SHP77 treated with DMSO at 0.1 percent for 48 hours (cell line): ENCODE results near the gene ADRA2B.

Experiments used
- DNase-seq: peaks from one replicate; lab custom pipeline; 2025; lab: John Stamatoyannopoulos, UW

Gene ADRA2B

DNA sequence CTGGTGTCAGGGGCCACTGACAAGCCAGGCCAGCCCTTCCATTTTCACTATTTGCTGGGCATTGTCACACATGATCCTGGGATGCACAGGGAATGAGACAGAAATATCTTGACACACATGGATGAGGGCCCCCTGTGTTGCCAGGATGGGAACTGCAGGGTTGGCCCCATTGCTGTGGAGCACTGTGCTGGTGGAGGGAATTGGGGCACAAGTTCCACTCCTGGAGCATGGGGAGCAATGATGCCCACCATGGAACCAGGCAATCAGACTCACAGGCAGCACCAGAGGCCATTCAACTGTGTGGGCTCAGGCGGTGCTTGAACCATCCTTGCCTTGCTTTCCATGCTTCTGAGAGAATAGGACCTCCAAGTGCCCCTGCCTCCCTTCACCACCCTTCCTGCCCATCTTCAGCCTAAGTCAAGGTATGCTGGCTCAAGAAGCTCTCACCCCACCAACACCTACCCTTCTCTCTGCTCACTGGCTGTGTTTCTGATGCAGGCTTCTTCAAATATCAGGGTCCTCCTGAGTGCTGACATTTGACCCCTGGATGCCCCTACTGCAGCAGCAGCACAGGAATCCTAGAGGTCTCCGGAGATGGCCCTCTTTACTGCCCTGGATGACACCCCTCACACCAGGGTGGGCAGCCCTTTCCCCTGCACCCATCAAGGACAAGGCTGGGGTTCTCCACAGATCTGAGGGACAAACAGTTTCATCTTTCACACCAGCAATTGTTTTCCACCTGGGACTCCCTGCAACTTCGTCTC lies 11.0 kb downstream of the ADRA2B start:
- no peak for DNase-seq

DNA sequence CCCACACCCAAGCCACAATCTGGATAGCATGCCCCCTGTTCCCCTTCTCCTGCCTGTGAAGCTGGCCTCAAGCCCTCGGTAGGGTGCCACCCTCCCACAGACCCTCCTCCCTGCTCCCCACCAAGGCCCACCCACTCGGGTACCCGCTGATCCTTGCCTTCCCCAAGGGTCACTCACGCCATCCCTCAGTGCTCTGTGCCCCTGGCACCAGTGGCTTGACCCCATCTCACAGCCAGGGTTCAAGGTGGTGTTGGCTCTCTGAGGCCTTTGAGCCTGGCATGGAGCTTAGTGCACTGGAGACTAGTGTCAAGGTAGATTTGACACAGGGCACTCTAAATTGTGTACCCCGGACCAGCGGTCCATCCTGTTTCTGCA lies 11.9 kb downstream of the ADRA2B start:
- DNase-seq = no peak

GRCh38 chr2:96103761-96104486 lies 12.4 kb downstream of the ADRA2B start:
- no peak for DNase-seq

DNA sequence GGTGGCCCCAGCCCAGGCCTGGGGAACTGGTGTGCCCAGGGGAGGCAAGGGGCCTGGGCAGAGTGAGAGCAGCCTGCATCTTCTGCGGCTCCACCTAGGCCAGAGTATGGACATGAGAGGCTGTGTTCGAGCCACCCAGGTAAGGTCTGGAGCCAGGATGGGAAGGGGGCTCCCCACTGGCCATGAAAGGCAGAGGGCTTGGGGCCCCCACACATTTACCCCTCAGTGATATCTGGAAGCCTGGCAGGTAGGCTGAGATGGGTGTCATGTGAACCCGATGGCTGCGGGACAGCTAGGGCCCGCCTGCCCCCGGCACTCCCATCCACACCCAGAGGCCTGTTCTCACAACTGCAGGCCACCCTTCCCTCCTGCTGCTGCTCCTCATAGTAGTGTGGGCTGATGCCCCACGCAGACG lies 13.2 kb downstream of the ADRA2B start:
- DNase-seq = no peak

- DNase-seq = no peak
Measured at GRCh38 chr2:96102596-96103186, 13.7 kb downstream of the ADRA2B start.

DNA sequence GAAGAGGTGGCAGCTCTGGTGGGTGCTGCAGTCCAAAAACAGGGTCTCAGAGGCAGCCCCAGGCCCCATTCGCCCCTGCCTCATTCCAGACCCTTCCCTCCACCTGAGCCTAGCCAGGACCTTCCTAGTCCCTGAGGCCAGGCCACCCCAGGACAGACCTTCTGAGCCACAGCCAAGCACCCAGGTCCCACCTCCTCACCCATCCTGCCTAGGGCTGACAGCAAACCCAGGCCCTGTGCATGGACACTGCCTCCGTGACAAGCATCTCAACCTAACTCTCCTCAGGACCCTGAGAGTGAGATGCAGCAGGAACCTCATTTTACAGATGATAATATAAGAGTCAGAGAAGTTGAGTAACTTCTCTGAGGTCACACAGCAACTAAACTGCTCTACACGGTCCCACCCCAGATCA lies 15.5 kb downstream of the ADRA2B start:
- DNase-seq = no peak

- no peak for DNase-seq
Measured at GRCh38 chr2:96099861-96100798, 16.2 kb downstream of the ADRA2B start.

GRCh38 chr2:96098900-96099590 lies 17.3 kb downstream of the ADRA2B start:
- no peak for DNase-seq

DNA sequence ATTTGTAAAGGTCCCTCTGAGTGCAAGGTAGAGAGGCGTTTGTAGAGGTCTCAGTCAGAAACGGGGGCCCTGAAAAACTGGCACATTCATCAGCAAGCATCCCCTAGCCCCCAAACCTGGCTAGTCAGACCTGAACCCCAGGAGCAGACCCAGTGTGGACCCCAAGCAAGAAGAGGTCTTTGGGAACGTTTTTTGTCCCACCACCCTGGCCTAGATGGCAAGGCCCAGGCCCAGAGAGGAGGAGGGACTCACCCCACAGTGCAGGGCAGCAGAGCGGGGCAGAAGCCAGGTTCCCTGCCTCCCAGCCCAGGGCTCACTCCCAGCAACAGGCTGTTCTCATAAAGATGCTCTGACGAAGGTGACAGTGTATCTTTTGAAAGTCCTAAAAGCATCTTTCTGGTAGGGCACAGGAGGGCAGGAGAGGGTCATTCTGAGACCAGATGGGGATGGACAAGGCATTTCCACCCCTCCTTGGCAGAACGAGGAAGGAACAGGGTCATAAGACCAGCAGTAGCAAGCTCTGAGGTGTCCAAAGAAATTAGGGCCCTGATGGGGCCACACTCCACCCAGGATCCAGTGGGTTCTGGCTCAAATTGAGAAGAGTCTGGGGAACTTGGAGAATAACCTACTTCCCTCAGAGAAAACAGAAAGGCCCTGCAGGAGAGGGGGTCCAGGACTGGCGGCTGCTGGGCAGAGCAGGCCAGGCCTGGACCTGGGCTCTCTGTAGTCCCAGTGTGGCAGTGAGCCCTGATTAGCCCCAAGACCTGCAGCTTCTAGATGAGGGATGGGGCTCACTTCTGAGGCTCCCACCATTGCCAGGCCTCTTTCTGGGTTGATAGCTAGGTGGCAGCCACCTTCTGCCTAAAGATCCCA lies 18.2 kb downstream of the ADRA2B start:
- DNase-seq = no peak

- DNase-seq = no peak
Measured at GRCh38 chr2:96097441-96097840, 18.9 kb downstream of the ADRA2B start.

GRCh38 chr2:96095116-96095636 lies 21.2 kb downstream of the ADRA2B start:
- DNase-seq = no peak

DNA sequence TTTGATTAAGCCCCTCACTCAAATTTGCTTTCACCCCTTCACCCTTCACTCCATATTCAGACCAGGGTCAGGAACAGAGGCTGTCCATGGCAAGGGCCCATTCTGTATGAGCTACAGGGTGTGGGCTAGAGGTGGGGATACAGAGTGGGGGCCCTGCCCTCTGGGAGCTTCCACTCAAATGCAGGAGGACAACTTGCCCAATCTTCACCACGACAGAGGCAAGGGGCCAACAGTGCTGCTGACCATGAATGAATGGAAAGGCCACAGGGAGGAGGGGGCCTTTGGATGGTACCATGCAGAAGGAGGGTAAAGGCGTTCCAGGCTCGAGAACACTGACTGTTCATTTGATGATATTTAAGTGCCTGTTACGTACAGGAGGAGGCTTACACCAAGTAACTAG lies 22.8 kb downstream of the ADRA2B start:
- no peak for DNase-seq

- DNase-seq = no peak
Measured at GRCh38 chr2:96092951-96093350, 23.4 kb downstream of the ADRA2B start.

GRCh38 chr2:96092573-96092877 lies 23.8 kb downstream of the ADRA2B start:
- no peak for DNase-seq

- peak; percentile 69 for DNase-seq
Measured at GRCh38 chr2:96091711-96092572, 24.4 kb downstream of the ADRA2B start.

DNA sequence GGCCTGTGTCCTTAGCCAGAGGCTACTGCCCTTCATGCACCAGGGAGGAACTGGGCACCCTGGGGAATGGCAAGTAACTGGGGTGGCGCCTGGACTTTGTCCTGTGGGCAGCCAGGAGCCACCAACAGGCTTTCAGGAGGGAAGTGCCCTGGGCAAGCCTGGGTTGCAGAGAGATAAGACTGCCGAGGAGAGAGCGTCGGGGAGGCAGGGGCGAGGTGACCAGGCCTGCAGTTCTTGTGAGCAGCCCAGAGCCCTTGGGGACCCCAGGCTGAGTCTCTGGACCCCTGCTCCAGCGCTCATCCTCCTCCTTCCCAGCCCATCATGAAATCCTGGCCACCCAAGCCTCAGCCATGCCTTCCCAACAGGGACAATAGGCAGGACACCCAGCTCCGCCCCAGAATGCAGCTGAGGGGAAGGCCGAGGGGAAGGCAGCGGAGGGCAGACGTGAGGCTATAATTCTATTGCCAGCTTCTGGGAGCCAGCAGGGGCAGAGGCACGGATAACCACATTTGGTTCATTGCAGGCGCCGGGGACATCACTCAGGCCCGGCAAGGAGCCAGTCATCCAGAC lies 25.1 kb downstream of the ADRA2B start:
- DNase-seq = no peak

DNA sequence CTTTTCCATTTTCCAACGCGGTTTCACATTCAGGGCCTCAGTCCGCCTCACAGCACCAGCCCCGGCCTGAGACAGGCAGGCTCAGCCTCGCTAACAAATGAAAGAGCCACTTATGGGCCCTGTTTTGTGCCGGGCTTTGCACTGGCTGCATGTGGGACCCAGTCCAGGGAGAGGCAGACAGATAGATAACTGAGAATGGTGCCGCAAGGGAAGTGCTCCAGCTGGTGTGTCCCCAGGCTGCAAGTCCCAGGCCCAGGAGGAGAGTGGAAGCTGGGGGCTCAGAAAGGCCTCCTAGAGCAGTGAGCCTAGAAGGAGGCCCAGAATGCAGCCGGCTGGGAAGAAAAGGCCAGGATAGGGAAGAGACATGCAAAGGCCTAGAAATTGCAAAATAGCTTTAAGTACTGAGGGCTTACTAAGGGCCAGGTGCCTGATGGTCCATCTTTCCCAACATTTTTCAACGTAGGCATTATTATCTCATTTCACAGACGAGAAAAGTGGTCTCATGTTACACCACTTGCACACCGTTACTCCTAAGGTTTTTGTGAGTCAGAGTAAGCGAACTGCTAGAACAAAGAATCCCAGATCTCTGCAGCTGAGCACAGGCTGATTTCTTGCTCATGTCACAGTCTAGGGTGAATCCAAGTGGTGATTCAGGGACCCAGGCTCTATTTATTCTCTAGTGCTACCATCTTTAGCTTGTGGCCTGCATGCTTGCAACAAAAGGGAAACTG lies 26.0 kb downstream of the ADRA2B start:
- no peak for DNase-seq
